GM21447 (cell line): ENCODE measurements around the gene CYP39A1.
"Not testable (repeated sequence)": the region's sequence is repeated elsewhere in the genome, so short reads cannot be mapped to it uniquely, and the experiment has no call there.

Experiments used
- ATAC-seq: cut with Tn5 transposase; IDR thresholded peaks from one replicate; pipeline ENCODE4 v1.9.1; 2021; ENCODE audit not compliant: unreplicated experiment

CYP39A1 gene

DNA sequence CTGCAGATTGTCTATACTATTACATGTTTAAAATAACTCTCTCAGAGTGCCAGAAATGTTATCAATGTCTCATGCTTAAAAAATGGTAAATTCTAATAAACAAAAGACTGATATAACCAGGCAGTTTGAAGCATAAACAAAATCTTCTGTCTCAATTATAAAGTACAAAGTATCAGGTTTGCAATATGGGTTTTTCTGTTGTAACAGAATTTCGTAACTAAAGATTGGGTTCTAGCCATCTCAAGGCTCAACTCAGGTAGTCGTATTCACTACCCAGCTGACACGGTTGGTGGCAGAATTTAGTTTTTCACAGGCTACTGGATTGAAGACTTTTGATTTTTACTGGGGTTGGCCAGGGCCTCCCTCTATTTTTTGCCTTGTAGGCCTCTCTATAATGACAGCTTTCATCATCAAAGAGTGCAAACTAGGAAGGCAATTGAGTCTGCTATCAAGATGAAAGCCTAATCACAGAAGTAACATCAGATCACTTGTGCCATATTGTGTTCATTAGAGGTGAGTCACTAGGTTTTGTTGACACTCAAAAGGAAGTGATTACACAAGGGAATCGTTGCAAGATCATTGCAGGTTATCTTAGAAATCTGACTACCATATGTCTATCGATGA lies 3.6 kb downstream of the CYP39A1 start:
- ATAC-seq, result no peak

DNA sequence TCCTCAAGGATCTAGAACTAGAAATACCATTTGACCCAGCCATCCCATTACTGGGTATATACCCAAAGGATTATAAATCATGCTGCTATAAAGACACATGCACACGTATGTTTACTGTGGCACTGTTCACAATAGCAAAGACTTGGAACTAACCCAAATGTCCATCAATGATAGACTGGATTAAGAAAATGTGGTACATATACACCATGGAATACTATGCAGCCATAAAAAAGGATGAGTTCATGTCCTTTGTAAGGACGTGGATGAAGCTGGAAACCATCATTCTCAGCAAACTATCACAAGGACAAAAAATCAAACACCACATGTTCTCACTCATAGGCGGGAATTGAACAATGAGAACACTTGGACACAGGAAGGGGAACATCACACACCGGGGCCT lies 4.5 kb downstream of the CYP39A1 start:
- ATAC-seq, result not testable (repeated sequence)

DNA sequence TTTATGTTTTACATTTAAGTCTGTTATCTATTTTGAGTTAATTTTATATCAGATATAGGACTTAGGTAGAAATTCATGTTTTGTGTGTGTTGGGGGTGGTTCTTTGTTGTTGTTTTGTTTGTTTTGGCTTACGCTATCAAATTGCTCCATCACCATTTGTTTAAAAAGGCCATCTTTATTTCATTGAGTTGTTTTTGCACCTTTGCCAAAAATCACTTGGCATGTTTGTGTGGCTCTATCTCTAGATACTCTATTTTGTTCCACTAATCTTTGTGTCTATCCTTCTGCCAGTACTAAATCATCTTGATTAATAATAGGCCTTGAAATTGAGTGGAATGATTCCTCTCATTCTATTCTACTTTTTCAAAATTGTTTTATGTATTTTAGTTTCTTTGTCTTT lies 7.4 kb downstream of the CYP39A1 start:
- no peak for ATAC-seq

DNA sequence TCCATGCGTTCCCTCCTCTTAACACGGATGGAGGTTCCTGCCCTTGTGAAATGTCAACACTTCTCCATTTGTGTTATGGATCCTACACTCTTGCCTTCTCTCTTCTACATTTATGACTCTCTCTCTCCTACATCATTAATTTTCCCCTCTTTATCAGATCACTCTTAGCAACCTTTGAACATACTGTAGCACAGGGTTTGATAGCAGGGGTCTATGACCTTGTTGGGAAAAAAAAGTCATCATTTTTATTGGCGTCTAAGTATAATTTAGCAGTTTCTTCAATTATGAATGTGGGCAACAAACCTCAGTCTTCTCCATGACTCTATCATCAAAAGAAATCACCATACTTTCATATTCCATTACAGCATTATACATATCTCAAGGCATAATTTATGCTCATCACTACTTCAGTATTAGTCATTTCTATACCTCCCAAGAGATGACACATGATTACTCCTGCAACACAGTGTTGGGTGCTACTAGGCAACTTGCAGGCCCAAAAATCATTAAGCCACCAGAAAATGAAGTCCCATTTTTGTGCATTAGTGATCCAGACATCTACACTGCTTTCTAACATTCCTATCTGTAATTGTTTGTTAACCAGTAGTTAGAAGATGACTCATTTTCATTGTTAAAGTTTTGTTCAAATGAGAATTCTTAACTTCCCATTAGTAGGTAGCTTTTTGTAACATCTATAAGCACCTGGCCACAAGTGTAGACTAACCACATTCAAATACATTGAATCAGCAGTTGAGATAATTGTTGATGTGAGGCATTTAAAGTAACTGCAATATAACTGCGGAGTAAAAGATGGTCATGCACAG lies 9.5 kb downstream of the CYP39A1 start:
- ATAC-seq, result no peak

DNA sequence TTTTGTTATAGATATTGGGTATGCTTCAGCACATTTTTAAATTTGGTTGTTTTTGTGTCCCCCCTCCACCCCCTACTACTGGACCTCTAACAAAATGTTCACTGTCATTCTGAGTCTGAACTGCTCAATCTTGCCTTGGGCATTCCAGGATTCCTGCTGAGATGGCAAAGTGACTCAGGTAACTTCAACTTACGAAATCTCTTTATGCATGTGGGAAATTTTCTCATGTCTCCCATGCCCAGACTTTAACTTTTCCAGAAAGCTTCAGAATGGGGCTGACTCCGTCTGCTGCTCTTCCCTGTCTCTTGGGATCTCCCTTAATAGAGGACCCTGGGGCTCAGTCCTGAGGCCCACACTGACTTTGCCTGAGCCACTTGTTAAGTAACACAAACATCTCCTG lies 14.0 kb downstream of the CYP39A1 start:
- ATAC-seq, result no peak

DNA sequence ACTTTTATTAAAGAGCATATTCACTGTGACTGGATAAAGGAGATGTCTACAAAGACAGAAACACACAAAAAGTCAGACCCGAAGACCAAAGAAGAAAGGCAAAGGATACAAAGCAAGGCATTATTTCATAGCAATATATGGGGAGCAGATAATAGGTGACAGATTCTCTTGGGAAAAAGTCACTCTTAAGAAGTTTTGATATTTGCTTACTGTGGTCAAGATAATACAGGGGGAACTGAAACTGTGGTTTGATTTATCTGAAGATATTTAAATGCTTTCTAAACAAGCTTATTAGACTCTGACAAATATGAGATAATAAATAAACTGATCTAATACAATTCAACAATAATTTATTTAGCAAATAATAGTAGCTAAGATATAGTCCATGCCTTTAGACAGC lies 14.7 kb downstream of the CYP39A1 start:
- ATAC-seq, result no peak

DNA sequence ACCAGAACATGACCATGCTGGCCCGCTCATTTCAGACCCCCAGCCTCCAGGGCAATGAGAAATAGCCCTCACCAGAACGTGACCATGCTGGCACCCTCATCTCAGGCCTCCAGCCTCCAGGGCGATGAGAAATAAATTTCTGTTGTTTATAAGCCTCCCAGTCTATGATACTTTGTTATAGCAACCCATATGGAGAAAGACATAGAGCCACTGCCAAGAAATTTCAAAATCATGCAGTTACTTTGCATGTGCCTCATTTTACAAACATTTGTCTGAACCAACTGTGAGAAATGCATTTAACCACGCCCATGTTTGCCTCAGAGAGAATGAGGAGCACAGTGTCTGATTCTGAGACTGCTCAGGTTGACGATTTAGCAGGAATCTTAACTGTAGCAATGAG lies 15.5 kb downstream of the CYP39A1 start:
- ATAC-seq, result no peak

DNA sequence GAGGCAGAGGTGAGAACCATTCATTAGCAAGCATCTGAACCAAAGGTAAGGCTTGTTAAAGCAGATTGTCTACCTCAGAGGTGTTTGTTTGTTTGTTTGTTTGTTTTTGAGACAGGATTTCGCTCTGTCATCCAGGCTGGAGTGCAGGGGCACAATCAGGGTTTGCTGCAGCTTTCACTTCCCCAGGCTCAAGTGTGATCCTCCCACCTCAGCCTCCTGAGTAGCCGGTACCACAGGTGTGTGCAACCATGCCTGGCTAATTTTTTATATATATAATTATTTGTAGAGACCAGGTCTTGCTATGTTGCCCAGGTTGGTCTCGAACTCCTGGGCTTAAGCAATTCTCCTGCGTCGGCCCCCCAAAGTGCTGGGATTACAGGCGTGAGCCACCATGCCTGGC lies 17.2 kb downstream of the CYP39A1 start:
- ATAC-seq, result no peak

DNA sequence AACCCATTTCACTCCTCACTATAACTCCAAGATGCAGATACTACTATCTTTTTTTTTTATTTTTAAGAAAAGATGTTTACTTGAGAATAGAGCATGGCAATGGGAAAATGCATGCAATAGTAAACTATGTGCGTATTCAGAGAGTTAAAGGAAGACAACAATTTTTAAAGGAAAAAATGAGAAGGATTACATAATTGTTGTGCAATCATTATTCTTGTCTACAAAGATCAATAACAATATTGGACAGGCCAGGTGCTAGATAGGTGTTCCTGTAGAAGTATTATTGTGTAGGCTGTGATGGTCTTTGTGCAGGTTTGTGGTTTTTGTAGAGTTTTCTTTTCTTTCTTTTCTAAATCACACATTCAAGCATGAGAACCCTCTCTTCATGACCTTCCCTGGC lies 20.6 kb downstream of the CYP39A1 start:
- ATAC-seq, result no peak

DNA sequence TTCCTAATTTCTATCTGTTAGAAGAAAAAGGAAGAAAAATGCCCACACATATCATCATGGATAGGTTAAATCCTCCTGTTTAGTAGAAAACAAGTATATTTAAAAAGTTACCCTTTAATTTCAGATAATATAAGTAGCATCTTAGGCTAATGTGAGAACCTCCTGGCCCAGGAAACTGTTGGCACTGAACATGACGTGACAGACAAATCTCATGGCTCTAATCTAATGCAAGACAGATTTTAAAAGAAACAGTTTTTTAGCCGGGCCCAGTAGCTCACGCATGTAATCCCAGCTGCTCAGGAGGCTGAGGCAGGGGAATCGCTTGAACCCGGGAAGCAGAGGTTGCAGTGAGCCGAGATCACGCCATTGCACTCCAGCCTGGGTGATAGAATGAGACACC lies 22.9 kb downstream of the CYP39A1 start:
- ATAC-seq, result no peak

DNA sequence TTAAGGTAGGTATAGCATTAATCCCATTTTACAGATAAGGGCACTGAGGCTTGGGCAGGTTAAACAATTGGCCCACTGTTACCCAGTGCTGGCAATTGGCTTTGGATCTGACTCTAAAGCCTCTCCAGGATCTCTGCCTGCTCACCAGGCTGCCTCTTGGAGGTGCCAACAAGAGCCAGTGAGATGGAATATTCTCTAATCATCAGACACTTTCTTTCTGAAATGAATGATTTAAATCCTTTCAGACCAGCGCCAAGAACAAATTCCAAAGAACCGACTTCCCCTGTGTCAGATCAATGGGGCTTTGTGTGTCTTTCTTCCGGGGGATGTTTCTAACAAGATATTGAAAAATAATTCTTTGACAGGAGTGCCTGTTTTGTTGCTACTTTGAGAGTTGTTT lies 23.6 kb downstream of the CYP39A1 start:
- no peak for ATAC-seq

DNA sequence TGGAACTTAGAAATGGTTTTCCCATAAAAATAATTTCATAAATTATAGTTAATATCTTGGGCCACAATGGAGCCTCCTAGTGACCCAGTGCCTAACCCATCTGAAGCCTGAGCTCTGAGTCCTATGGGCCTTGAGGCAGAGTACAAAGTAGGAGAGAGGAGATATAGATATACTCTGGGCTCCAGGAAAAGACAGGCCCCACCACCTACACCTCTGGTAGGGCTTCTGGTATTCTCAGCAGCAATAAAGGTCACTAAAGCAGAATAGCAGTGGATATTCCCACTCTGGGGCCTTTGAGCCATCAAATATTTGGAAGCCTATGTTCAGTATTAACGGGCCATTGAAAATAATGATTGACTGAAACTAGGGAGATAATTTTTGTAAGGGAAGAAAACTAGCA lies 24.1 kb downstream of the CYP39A1 start:
- ATAC-seq, result no peak

DNA sequence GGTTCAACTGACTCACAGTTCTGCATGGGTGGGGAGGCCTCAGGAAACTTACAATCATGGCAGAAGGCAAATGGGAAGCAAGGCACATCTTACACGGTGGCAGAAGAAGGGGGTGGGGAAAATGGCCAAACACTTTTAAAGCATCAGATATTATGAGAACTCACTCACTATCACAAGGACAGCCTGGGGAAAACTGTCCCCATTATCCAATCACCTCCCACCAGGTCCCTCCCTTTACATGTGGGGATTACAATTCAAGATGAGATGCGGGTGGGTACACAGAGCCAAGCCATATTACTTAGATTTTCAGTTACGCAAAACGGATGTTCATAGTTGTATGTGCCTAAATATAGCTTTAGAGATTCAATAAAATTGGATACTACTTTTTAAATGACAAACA lies 25.6 kb downstream of the CYP39A1 start:
- ATAC-seq, result no peak

DNA sequence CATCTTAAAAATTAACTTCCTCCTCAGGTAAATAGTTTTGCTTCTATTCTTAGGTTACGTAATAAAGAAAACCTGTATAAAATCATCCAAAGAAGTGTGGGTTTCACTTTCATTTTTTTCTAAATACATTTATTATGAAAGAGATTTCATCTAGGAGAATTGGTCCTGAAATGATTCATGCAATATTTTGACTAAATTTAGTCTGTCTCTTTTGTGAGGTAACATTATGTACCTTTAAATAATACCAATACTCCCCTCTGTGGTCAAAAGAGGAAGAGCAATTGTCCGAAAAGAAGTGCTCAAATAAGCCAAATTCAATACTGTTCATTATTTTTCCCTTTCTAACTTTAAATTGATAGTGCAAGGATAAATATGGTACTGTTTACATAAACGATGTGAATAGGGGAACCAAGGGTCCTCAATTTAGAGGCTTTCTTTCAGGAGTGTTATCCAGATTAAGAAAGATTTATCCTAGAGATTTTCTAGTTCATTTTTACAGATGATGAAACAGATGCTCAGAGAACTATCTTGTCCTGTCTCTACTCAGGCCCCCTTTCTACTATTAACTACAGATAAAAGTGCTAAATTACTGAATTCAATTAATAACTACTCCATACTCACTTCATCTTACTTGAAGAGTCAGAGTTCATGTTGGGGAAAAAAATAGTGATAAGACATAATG lies 26.2 kb downstream of the CYP39A1 start:
- no peak for ATAC-seq

DNA sequence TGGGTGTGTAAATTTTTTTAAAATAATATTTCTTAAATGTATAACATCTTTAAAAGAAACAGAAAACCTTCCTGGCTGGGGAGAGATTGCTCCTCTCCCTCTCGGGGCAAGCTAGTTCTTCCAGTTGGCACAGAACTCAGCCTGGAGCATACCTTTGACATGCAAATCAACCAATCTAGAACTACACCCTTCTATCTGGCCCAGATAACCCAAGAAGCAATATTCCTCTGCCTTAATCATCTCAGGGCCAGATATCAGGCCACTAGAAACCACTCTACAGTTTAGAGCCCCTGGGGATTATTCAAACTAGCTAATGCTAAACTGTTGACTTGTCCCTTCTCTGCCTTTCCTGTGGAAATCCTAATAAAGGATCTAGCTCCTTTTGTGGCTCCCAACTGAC lies 33.9 kb downstream of the CYP39A1 start:
- ATAC-seq, result no peak

DNA sequence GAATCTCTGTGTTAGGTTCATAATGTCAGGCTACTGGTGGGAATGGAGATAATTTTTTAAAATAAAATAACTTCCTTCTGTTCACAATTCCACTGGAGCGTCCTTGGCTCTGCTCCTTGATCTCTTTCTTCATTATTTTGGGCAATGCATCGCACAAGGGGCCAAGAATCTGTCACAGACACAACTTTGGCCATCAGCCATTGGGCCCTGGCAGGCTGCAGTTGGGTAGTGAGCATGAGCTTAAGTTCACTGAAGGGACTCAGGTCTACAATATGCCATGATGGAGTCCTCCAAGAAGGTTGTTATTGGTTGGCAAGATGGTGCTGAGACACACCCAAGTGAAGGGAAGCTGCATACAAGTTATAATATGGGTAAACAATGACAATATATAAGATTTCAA lies 40.0 kb downstream of the CYP39A1 start:
- no peak for ATAC-seq

DNA sequence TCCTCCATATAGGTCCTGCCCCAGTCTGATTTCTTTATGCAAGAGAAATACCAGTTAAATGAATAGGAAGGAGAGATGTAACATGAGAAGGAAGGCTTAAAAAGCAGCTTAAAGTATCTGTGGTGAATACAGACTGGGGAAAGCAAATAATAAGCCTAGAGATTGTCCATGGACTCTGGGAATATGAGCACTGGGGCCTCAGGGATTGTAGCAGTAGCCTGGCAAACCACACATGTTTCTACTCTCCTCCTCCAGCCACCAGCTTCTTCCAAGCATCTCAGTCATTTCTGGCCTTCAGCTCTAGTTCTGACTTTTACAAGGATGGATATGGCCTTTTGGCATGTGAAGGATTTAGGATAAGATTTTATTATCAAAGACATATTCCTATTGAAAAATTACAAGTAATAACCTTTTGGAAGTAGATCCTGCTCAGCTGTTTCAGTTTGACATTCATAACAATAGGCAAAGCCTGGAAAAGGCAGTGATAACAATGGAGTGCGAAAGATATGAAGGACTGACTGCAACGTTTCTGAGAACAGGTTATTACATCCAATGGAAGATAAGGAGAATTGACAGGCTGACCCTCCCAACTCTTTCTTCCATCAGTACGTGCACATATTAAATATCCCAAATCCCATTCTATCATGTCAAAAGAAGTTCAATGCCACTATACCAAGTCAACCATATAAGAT lies 41.6 kb downstream of the CYP39A1 start:
- no peak for ATAC-seq

DNA sequence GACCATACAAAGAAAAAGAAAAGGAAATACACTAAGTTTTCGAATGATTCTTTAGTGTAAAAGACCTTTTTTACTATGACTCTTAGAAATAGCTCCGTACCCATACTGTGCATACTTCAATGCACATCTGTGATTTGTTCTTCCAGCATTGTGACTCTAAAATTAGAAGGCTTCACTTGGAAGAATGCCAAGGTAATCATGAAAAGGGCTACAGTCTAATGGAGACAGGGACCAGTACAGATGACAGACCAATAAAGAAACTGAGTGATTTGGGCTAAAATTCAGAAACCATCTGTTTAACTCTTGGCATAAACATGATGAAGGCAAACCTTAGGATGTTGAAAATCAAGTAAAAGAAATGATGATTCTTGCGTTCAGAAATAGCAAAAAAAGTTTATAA lies 46.3 kb downstream of the CYP39A1 start:
- no peak for ATAC-seq

DNA sequence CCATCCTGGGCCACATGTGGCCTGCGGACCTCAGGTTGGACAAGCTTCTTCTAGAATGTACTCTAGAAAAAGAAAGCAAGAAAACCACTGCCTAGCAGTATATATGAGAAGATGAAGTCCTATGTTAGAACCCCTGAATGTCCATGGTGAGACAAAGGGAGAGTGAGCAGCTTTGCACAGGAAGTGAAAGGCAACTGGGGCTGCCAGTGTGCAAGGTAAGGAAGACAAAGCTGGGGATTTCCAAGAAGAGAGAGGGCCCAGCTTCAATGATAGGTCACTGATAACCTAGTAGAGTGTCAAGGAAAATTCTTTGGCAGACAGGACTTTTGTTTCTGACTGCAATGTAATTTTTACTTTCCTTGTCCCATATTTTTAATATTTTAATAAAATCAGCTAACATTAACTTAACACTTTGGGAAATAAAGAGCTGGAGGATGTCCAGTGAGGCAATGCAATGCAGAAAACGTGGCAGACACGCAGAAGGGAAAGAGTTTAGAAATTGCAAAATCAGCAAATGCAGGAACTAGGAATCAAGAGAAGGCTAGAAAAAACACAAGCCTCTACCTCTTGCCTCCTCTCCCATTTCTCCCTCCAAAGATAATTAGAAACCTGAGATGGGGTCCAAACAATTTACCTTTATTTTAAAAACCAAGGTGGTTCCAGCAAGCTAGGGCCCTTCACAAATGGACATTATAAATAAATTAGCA lies 47.4 kb downstream of the CYP39A1 start:
- ATAC-seq, result no peak

DNA sequence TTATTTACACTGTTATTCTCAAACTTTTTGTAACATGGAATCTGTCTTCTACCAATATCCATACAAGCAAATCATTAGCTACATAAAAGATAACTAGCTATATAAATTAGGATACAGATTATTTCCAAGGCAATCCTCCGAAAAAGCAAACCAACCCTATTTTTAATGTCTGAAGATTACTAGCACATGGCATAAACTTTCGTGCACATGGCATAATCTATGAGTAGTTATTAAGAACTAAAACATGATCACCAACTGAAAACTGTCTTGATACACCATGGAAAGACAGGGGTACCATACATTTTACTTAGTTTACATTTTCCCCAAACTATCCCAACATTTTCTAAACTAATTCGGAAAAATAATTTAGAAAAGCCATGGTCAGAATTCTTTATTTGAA lies 54.4 kb downstream of the CYP39A1 start:
- no peak for ATAC-seq

DNA sequence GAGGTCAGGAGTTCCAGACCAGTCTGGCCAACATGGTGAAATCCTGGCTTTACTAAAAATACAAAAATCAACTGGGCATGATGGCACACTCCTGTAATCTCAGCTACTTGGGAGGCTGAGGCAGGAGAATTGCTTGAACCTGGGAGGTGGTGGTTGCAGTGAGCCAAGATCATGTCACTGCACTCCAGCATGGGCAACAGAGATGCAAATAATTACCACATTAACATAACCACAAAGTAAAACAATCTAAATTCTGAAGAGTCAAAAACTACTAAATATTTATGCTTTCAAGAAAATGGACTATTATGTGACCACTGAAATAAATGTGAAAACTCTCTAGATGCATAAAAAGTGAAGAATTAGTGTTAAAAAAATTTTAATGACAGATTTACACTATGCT lies 59.9 kb downstream of the CYP39A1 start:
- ATAC-seq, result no peak
